AG09309 (cell line): ENCODE data around the gene LMF1.

ENCODE experiments used
- DNase-seq: peaks from one replicate; pipeline ENCODE4 v3.0.0-alpha.2; 2010; ENCODE audit warnings: low read depth
- H3K4me3 ChIP-seq: 2 replicates; pipeline ENCODE4 v1.5.1; 2011; ENCODE audit warnings: mild to moderate bottlenecking, low read depth, low read length, moderate library complexity; ENCODE audit not compliant: control insufficient read depth
- TF ChIP-seq, protein P1 (sequence below): IDR thresholded peaks from 2 replicates; pipeline ENCODE4 v1.5.1; 2011; ENCODE audit warnings: mild to moderate bottlenecking, low read depth, low read length, inconsistent platforms; ENCODE audit not compliant: insufficient read depth, control insufficient read depth; ENCODE audit errors: missing control alignments

The LMF1 gene

DNA sequence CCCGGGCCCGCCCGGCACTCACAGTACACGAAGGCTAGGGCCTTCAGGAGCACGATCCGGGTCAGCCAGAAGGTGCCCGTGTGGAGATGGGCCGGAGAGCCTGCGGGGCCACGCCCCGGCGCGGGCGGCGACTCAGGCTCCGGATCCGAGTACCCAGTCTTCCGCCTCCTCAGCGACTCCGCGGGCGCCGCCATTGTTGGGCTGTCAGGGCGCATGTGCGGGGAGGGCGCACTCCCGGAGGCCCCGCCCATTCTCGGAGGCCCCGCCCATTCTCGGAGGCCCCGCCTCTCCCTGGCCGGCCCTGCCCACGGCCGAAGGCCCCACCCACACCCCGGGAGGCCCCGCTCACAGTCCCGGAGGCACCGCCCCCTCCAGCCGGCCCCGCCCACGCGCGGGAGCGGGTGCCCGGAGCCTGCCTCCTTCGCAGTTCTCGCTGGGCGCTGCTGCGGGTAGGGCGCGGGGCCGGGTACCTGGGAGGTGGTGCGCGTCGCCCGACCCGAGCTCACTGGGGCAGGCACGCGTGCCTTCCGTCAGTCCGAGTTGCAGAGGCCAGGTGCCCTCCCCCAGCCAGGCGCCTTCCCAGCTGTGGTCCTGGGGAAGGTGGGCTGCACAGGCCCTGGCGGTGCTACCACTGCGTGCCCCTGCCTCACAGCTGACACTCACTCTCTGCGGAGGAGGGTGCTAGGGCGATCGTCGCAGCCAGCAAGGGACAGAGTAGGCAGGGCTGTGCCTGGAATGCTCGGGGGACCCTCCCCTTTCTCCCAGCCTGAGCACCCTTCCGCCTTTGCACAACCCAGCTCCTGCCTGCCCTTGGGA lies at the start of gene LMF1:
TSS of gene LMF1 (minus strand) at position 219 of the 816 bp plus-strand sequence. CDS start at position 215, 4 bp downstream.
- DNase-seq, result no peak
- TF ChIP-seq, protein P1, sequence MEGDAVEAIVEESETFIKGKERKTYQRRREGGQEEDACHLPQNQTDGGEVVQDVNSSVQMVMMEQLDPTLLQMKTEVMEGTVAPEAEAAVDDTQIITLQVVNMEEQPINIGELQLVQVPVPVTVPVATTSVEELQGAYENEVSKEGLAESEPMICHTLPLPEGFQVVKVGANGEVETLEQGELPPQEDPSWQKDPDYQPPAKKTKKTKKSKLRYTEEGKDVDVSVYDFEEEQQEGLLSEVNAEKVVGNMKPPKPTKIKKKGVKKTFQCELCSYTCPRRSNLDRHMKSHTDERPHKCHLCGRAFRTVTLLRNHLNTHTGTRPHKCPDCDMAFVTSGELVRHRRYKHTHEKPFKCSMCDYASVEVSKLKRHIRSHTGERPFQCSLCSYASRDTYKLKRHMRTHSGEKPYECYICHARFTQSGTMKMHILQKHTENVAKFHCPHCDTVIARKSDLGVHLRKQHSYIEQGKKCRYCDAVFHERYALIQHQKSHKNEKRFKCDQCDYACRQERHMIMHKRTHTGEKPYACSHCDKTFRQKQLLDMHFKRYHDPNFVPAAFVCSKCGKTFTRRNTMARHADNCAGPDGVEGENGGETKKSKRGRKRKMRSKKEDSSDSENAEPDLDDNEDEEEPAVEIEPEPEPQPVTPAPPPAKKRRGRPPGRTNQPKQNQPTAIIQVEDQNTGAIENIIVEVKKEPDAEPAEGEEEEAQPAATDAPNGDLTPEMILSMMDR, result no peak
- H3K4me3 ChIP-seq, result peak within 1 kb of the TSS; percentile 77

DNA sequence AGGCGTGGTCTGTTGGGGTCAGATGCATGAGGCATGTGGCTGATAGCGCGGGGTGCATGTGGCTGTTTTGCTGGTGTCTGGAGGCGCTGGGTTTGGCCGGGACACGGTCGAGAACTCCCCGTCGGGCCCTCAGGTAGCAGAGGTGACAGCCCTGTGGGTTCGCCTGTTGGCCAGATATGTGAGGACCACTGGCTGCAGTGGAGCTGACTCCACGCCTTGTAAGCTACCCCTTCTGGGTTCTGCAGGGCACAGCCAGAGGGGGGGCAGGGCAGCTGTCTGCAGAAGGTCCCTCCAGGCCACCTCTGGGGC lies 49.3 kb upstream of the LMF1 start:
- H3K4me3 ChIP-seq, result no peak overlapping the region; the same call in 1 of the 2 replicates
- TF ChIP-seq, protein P1, result no peak
- DNase-seq, result no peak

DNA sequence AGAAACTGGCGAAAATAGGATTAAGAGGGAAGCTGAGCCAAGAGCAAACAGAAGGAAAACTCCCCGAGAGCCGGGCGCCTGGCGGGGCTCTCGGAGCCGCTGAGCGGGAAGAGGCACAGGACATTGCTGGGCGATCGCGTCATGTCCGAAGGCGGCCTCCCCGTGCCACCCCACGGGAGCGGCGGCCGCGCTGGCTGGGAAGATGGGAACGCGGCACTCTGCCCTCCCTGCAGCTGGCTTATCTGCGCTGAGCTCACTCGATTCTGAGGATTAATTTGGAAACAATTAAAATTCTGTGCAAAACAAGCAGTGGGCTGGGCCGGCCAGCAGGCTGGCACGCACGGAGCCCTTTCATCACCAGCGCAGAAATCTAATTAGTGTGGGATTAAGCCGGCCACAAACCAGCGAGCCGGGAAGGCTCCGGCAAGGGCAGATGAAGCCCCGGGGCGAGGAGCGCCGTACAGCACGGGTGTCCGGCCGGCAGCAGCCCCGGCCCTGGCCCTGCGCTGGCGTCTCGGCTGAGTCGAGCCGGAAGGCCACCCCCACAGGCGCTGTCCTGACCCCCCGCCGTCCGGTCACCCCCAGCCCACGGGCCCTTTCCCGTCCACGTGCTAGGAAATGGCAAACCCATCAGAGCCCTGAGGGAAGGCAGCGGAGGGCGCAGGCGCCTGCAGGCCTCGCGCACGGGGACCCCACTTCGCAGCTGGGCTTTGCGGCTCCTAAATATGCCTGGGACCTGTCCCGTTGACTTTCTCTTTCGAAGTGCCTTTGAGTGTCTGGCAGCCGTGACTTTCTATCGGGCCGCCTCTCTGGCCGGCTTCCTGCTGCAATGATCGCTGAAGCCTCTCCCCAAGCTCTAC lies 48.7 kb upstream of the LMF1 start:
- peak overlapping the region; percentile 31 for H3K4me3 ChIP-seq
- TF ChIP-seq, protein P1, result no peak
- DNase-seq, result peak; percentile 37

DNA sequence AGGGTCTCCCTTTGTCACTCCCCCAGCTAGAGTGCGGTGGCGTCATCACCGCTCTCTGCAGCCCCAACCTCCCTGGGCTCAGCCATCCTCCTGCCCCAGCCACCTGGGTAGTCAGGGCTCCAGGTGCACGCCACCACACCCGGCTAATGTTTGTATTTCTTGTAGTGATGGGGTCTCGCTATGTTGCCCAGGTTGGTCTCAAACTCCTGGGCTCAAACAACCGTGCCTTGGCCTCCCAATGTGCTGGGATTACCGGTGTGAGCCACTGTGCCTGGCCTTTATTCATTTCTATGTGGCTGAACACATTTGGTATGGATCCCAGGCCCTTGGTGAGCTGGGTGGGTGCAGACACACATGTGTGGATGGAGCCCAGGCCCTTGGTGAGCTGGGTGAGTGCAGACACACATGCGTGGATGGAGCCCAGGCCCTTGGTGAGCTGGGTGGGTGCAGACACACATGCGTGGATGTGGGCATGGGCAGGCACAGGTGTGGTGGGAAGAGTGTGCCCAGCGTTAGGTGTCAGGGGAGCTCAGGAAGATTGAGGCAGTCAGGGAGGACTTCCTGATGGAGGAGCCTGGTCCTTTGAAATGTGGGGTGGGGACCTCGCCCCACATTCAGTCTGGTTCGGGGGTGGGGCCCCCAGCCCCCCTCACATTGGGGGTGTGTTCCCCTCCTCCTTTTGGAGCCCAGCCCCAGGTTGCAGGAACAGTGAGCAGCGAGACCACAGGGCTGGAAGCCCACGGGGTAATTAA lies 47.8 kb upstream of the LMF1 start:
- TF ChIP-seq, protein P1, result no peak
- DNase-seq, result no peak
- peak overlapping the region; percentile 25 for H3K4me3 ChIP-seq

DNA sequence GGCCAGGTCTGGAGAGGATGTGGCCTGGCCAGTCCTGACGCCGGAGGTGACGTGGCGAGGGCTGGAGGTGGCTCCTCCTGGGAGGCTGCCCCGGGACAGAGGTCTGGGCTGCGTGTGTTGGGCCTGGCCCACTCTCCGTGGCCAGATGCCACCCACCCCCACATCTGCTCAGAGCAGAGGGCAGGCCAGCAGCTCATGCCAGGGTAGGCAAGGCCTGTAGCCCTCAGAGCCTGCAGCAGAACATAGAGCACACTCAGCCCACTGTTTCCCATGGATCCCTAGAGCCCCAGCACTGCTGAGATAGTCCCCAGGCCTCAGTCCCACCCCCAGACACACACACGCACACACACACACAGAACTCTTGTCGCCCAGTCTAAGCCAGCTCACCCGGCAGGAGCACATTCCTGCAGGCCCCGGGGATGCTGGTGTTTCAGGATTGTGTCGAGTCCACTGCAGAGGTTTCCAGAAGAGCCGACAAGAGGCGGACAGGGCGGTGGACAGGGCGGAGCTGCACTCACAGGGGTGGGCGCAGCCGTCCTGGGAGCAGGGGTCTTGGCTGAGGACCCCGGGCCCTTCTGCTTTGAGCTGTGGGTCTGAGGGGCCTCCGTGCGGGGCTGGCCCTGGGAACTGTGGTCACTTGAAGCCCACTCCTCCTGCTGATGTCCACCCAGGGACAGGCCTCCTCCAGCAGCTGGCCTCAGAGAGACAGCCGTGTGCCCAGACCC lies 44.1 kb upstream of the LMF1 start:
- no peak for DNase-seq

More for the DNA sequence above, 44.1 kb upstream of the LMF1 start:
- TF ChIP-seq, protein P1, result no peak
- no peak overlapping the region for H3K4me3 ChIP-seq
